ENCODE measurements around the gene SDK2.

GRCh38 chr17:73489333-73489732 lies 154.9 kb downstream of the SDK2 start:
- TF ChIP-seq MAZ (IDR thresholded peaks at IDR 0.05; ENCODE audit: borderline replicate concordance, low read depth, low read length) (no peak), EP300 (IDR thresholded peaks at IDR 0.05) (no peak), CTCF (IDR thresholded peaks at IDR 0.05) (no peak), KDM5A (IDR thresholded peaks at IDR 0.05) (no peak), POLR2A (IDR thresholded peaks at IDR 0.05; ENCODE audit: low read length) (no peak)

Data from A549 (cell line).